Tibial nerve (tissue), 4 donors: ENCODE data around the gene BFAR. TPM values are rescaled to one million over a fixed set of nuclear protein-coding genes. Genes with fewer than 3 reads are reported as not detected.
"Not testable (repeated sequence)": the region's sequence is repeated elsewhere in the genome, so short reads cannot be mapped to it uniquely, and the experiment has no call there.

Experiments used
- DNase-seq, 2 donors: peaks; one replicate each; pipeline ENCODE4 v3.0.0-alpha.2; 2019; ENCODE audit warnings: low spot score in 2 of 2
- H3K27ac ChIP-seq, 4 donors: fragments of 200-600 bp; sonication (generic) in 3 of 4; one replicate each; pipeline ENCODE4 v1.5.1; 2017 to 2019; ENCODE audit warnings: mild to moderate bottlenecking in 1 of 4
- H3K27me3 ChIP-seq, 2 donors: fragments of 200-600 bp; sonication (generic) in 1 of 2; one replicate each; pipeline versions ENCODE4 v1.5.1 to v1.6.0; 2017 to 2019
- H3K36me3 ChIP-seq, 3 donors: fragments of 200-600 bp; sonication (generic); one replicate each; pipeline ENCODE4 v1.5.1; 2018 to 2019
- H3K4me1 ChIP-seq, 4 donors: fragments of 200-600 bp; sonication (generic) in 3 of 4; one replicate each; pipeline ENCODE4 v1.5.1; 2017 to 2019
- H3K4me3 ChIP-seq, 4 donors: fragments of 200-600 bp; sonication (generic) in 3 of 4; one replicate each; pipeline ENCODE4 v1.5.1; 2017 to 2019; ENCODE audit warnings: mild to moderate bottlenecking in 1 of 4, moderate library complexity in 1 of 4
- H3K9me3 ChIP-seq, 4 donors: fragments of 200-600 bp; sonication (generic) in 3 of 4; one replicate each; pipeline ENCODE4 v1.5.1; 2017 to 2019
- CTCF ChIP-seq, 5 experiments: fragments of 200-600 bp in 3 of 5; fragments of 450-650 bp in 2 of 5; sonication (generic) in 3 of 5; IDR thresholded peaks; one replicate each; pipeline ENCODE4 v1.5.1; 2016 to 2019; ENCODE audit warnings: antibody characterized with exemption in 5 of 5, mild to moderate bottlenecking in 3 of 5, moderate library complexity in 2 of 5
- EP300 ChIP-seq, 2 donors: sonication (generic); formaldehyde crosslinking; IDR thresholded peaks; one replicate each; pipeline ENCODE4 v1.6.1; 2017; ENCODE audit warnings: antibody characterized with exemption in 2 of 2, mild to moderate bottlenecking in 1 of 2
- POLR2A ChIP-seq, 2 donors: fragments of 450-650 bp; IDR thresholded peaks; one replicate each; pipeline ENCODE4 v1.6.1; 2017; ENCODE audit warnings: antibody characterized with exemption in 2 of 2, mild to moderate bottlenecking in 2 of 2, moderate library complexity in 2 of 2
- WGBS, 2 donors: methylation state at CpG; one replicate each; pipeline ENCODE4 v1.1.5; 2018; 5-methylcytosine and 5-hydroxymethylcytosine counted together
- total RNA-seq, 4 donors: library from RNA; depleted of rRNA; stranded (reverse); fragments of >200 nt; gene quantifications; one replicate each; pipeline ENCODE4 v1.1.0, GENCODE V29; 2016

BFAR gene
- total RNA-seq, 4 donors from 2014 or later: 64.5 to 78.3 (median 71.9) TPM

GRCh38 chr16:14678748-14679497 lies 46.2 kb downstream of the BFAR start:
- Histone ChIP-seq H3K9me3 (no peaks in the 10 kb centered on the region), H3K4me3 (no peak overlapping the region), H3K4me1 (no peaks in the 10 kb centered on the region), H3K27ac (no peak overlapping the region), H3K36me3 (no peaks in the 10 kb centered on the region), H3K27me3 (no peaks in the 10 kb centered on the region)
- DNase-seq: no peak
- TF ChIP-seq POLR2A (IDR thresholded peaks at IDR 0.05): no peak
- TF ChIP-seq CTCF (IDR thresholded peaks at IDR 0.05): no peak
- TF ChIP-seq EP300 (IDR thresholded peaks at IDR 0.05): no peak
- 77 to 81% methylated on average over 11 of the region's 11 CpGs for WGBS, 2 donors

GRCh38 chr16:14680396-14680795 lies 47.6 kb downstream of the BFAR start:
- 81 to 85% methylated on average over 7 of the region's 7 CpGs for WGBS, 2 donors
- not testable (repeated sequence) for H3K9me3 ChIP-seq, H3K36me3 ChIP-seq, H3K4me1 ChIP-seq, H3K27me3 ChIP-seq, DNase-seq, H3K27ac ChIP-seq, H3K4me3 ChIP-seq

- WGBS, 2 donors: 92 to 95% methylated on average over 4 of the region's 4 CpGs
- Histone ChIP-seq H3K27ac (no peak overlapping the region), H3K4me3 (no peak overlapping the region), H3K36me3 (no peaks in the 10 kb centered on the region), H3K9me3 (no peaks in the 10 kb centered on the region), H3K27me3 (no peaks in the 10 kb centered on the region), H3K4me1 (no peaks in the 10 kb centered on the region)
- no peak for DNase-seq
- TF ChIP-seq CTCF (IDR thresholded peaks at IDR 0.05): no peak
- no peak for TF ChIP-seq POLR2A (IDR thresholded peaks at IDR 0.05)
- TF ChIP-seq EP300 (IDR thresholded peaks at IDR 0.05): no peak
Measured at GRCh38 chr16:14681115-14681514, 48.4 kb downstream of the BFAR start.

GRCh38 chr16:14682121-14682520 lies 49.4 kb downstream of the BFAR start:
- DNase-seq: no peak
- H3K27ac ChIP-seq: no peak overlapping the region
- TF ChIP-seq POLR2A (IDR thresholded peaks at IDR 0.05) (no peak), EP300 (IDR thresholded peaks at IDR 0.05) (no peak), CTCF (IDR thresholded peaks at IDR 0.05) (no peak)
- 94% methylated on average over 8 of the region's 8 CpGs for WGBS, 2 donors
- no peaks in the 10 kb centered on the region for H3K4me1 ChIP-seq
- H3K9me3 ChIP-seq: no peaks in the 10 kb centered on the region
- no peaks in the 10 kb centered on the region for H3K27me3 ChIP-seq
- H3K4me3 ChIP-seq: no peak overlapping the region
- no peaks in the 10 kb centered on the region for H3K36me3 ChIP-seq

- H3K27ac ChIP-seq, H3K9me3 ChIP-seq, H3K36me3 ChIP-seq, H3K4me1 ChIP-seq, DNase-seq, H3K27me3 ChIP-seq, H3K4me3 ChIP-seq: not testable (repeated sequence)
- WGBS, 2 donors: 83% methylated on average over 15 of the region's 15 CpGs
Measured at GRCh38 chr16:14685870-14686793, 53.4 kb downstream of the BFAR start.

- H3K36me3 ChIP-seq, H3K27ac ChIP-seq, H3K4me1 ChIP-seq, H3K27me3 ChIP-seq, H3K9me3 ChIP-seq, DNase-seq, H3K4me3 ChIP-seq: not testable (repeated sequence)
- WGBS, 2 donors: no CpG with 5 or more reads among the region's 28 CpGs
Measured at GRCh38 chr16:14694129-14694528, 61.4 kb downstream of the BFAR start, which contains the start of gene PLA2G10. TSS of gene PLA2G10 (minus strand) at chr16:14694308. CDS start at chr16:14694229, 79 bp downstream.

- not testable (repeated sequence) for H3K4me1 ChIP-seq
- 52% methylated on average over 2 of the region's 7 CpGs; no CpG with 5 or more reads in 1 of the 2 donors for WGBS, 2 donors
Measured at GRCh38 chr16:14701859-14702258, 69.1 kb downstream of the BFAR start.

GRCh38 chr16:14702672-14703071 lies 69.9 kb downstream of the BFAR start:
- H3K27me3 ChIP-seq, H3K27ac ChIP-seq, H3K9me3 ChIP-seq, H3K4me3 ChIP-seq, H3K36me3 ChIP-seq, H3K4me1 ChIP-seq, DNase-seq: not testable (repeated sequence)
- WGBS, 2 donors: no CpG with 5 or more reads among the region's 11 CpGs

More at GRCh38 chr16:14701859-14702258, 69.1 kb downstream of the BFAR start:
- not testable (repeated sequence) for H3K27ac ChIP-seq, H3K4me3 ChIP-seq, H3K27me3 ChIP-seq, H3K36me3 ChIP-seq, DNase-seq, H3K9me3 ChIP-seq

- not testable (repeated sequence) for H3K27me3 ChIP-seq, H3K36me3 ChIP-seq, H3K9me3 ChIP-seq, DNase-seq, H3K4me1 ChIP-seq, H3K27ac ChIP-seq, H3K4me3 ChIP-seq
- no CpG with 5 or more reads among the region's 73 CpGs for WGBS, 2 donors
Measured at GRCh38 chr16:14703156-14704011, 70.6 kb downstream of the BFAR start, which contains the start of gene NPIPA3. TSS of gene NPIPA3 (plus strand) at chr16:14703411. CDS start at chr16:14708944, 5,533 bp downstream.
